NCI-H526 treated with DMSO at 0.1 percent for 48 hours (cell line): ENCODE measurements around the gene ACP7.

Source experiments
- DNase-seq: peaks from one replicate; lab custom pipeline; 2025; lab: John Stamatoyannopoulos, UW

ACP7 gene

GRCh38 chr19:39150235-39150634 is 66.1 kb downstream of the ACP7 start:
- DNase-seq, result no peak

- DNase-seq, result no peak
Observed at GRCh38 chr19:39150807-39151600, 66.8 kb downstream of the ACP7 start.

- no peak for DNase-seq
Observed at GRCh38 chr19:39152066-39152465, 67.9 kb downstream of the ACP7 start.

- no peak for DNase-seq
Observed at GRCh38 chr19:39154100-39154628, 70.0 kb downstream of the ACP7 start.

- DNase-seq, result peak; percentile 35
Observed at GRCh38 chr19:39154629-39155100, 70.5 kb downstream of the ACP7 start.

GRCh38 chr19:39155114-39155700 is 71.0 kb downstream of the ACP7 start:
- no peak for DNase-seq

GRCh38 chr19:39155741-39156140 is 71.6 kb downstream of the ACP7 start:
- no peak for DNase-seq

- DNase-seq, result no peak
Observed at GRCh38 chr19:39156326-39157230, 72.4 kb downstream of the ACP7 start.

- DNase-seq, result no peak
Observed at GRCh38 chr19:39157275-39157996, 73.3 kb downstream of the ACP7 start.

GRCh38 chr19:39157997-39158389 is 73.8 kb downstream of the ACP7 start:
- DNase-seq, result no peak

- no peak for DNase-seq
Observed at GRCh38 chr19:39158646-39159260, 74.6 kb downstream of the ACP7 start.

- DNase-seq, result no peak
Observed at GRCh38 chr19:39160523-39160861, 76.3 kb downstream of the ACP7 start.
